GM20431 (cell line): ENCODE data around the gene SALL1.

Experiments
- in situ Hi-C: fragments of 300-500 bp; cut with MseI, MboI; formaldehyde crosslinking; loops from one replicate; pipeline ENCODE4 v1.15.0; 2020; ENCODE audit warnings: low sequenced_read_pairs; ENCODE audit not compliant: unreplicated experiment

Gene SALL1

DNA sequence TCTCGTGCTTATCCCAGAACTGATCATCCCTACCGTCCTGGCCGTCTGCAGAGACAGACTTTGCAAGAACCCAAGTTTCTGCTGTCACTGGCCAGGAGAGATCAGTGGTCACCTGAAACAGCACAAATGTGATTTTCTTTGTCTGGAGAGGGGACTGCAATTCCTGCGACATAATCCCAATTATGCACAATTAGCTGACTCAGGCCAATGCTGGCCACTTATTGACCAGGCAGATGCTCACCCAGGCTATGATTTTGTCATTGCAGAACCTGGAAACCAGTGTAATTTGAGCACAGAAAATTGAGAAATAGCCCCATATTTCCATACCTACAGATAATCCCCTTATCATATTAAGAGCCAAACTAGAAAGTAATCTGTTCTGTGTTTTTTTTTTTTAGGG, 34.7 kb downstream of the SALL1 start:
- in situ Hi-C loops, result no loop called here

DNA sequence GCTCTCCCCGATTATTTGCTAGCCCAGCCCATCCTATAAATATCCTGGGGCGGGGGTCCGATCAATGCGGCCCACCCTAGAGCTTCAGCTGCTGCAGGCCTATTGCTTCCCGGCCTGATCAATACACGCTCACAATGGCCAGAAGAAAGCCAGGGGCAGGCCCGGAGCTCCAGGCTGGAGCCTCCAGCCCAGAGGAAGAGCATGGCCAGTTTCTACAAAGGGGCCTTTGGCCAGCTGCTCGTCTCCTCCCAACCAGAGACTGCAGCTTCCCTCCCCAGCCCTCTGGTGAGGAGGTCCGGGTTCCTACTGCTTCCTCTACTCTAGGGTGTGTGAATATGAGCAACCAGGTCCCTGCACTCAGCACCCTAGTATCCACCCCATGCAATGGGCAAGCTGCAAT, 36.7 kb downstream of the SALL1 start:
- in situ Hi-C loops, result no loop called here

DNA sequence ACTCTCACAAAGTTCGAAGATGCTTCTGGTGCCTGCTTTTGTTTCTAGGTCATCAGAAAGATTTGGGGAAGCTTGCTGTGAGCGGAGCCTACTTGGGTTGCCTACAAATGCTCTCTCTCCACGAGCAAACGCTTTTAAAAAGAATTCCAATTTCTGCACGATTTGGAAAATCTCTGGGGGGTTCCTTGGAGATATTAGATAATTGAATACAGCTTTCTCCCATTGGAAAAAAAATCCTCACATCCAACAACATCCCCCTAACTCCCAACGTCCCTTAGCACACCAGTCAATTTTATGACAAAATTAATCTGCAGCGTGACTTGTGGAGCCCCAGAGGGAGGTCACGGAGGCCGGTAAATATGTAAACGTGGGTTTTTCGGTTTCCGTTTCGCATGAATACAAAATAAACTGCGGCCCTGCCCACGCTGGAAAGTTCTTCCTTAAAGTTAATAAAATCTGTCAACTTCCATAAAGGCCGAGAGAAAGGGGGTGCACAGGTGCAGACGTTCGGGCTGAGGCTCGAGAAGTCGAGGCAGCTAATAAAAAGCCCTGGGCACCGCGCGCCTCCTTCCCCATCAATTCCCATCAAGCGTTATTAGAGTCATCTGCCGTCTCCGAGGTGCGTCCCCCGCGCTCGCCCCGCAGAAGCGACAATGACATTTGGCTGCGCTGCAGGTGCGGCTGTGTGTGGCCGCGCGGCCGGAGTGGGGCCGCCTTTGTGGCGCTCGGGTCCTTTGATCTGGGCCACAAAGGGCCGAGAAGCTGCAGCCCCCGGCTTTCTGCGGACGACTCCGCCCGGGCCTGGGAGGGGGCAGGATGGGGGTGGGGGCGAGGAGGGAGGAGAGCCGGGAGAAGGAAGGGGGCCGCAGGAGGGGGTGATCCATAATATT, 37.6 kb downstream of the SALL1 start:
- in situ Hi-C loops, result no loop called here

DNA sequence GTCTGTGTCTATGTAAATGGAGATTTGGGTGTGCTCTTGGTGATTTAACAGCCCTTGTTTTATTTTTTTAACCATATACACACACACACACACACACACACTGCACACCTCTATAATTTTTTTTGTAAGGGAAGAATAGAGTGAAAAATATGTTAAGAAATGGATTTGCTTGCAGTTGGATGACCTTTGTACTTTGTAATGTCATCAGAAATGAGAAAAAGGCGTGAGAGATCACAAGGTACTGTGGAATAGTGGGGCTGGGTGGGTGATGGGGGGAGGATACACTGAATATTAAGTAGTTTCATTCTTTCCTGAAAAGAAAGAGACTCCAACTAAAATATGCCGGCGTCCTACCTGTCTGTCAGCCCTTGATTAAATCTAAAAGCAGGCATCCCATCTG, 38.7 kb downstream of the SALL1 start:
- in situ Hi-C loops, result no loop called here

DNA sequence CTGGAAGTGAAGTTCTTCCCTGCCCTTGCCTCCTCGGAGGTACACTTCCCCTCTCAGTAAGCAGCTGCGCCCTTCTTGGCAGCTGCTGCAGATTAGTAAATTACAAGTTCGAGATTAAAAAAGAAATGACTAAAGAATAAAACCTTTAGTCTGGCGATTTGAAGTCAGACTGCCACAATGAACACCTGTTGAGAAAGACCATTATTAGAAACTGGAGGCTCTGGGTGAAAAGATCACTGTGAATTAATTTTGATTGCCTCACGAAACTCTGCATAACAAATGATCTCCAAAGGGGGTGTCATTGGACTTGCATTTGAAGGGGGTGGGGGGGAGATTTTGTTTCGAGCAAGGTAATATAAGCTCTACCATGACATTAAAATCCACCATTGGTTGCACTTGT, 39.3 kb downstream of the SALL1 start:
- in situ Hi-C loops, result no loop called here

DNA sequence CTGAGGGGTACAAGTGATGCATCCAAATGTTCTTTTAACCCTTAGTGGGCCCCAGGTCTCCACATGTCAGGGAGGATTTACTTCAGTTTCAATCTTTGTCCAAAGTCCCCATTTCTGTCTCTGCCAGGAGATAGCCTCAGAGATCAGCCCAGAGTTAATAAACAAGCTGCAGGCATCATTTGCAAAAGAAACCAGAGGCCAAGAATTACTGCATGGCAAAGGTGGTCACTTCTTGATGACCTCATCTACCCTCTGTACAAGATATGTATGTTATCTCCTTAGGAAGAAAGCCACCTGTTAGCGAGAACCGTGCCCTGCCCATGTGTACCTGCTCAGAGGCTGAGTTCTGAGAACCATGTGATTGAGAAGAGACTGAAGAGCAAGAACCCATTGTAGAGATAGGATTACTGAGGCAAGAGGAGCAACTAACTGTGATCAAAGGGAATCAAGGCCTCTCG, 40.3 kb downstream of the SALL1 start:
- in situ Hi-C loops, result no loop called here

DNA sequence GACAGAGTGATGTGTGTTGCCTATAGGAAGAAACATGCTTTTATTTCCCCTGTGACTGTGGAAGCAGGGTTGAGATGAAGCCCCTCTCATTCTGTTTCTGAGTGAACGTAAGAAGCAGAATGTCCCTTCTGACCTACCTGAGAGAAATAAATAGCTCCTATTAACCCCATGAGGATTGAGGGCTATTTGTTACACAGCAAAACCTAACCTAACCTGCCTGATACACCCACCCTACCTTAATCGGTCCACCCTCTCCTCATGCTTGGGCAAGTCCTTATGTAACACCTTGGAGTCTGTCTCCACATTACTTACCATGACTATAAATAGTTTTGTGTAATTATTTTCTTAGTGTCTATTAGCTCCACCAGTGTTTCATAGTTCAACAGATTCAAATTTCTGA, 41.9 kb downstream of the SALL1 start:
- in situ Hi-C loops, result no loop called here

DNA sequence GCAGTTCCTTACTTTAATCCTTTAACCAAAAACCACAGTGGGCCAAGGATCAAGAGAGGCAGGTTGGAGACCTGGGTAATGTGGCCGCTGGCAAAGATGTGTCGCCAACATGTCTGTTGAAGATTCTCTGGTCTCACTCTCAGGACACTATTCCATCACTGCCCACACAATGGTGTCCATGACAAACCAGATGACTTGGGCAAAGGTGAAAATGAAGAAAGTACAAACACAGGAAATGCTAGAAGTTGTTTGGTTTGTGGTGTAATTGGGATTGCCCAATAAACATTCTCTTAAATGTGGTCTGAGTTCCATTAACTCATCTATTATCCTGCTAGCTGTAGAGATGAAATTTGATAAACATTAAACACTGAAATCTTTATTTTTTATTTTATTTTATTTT, 43.3 kb downstream of the SALL1 start:
- in situ Hi-C loops, result no loop called here

DNA sequence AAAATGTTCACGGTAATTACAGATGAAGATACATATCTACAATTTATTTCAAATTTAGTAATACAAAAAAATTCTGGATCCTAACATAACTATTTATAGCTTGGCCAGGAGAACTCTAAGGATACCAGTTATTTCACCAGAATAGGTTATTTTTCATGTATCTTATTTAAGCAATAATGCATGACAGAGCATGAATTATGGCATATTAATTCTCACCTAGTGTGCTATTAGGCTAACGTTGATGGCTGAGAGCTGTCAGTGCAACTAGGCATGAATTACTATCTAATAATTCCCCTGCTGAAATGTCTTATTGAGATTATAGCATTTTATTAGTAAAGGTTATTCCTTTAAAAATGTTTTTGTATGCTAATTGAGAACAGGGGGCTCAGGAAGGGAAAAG, 44.5 kb downstream of the SALL1 start:
- in situ Hi-C loops, result no loop called here

DNA sequence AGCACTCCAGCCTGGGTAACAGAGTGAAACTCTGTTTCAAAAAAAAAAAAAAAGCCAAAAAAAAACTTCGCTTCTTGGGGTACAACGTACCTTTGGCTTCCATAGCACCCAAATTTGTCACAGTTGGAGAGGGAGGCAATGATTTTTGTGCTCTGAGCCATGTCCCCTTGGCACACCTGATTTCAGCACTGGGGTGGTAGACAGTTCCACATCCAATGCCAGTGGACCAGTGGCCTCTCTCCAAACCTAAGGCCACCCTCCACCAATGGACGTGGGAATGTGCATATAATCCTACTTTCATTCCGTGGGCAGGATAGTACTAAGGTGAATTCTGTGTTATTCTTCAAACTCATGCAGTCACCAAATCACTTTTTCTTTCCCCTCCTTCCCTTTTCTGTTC, 47.5 kb downstream of the SALL1 start:
- in situ Hi-C loops, result no loop called here

DNA sequence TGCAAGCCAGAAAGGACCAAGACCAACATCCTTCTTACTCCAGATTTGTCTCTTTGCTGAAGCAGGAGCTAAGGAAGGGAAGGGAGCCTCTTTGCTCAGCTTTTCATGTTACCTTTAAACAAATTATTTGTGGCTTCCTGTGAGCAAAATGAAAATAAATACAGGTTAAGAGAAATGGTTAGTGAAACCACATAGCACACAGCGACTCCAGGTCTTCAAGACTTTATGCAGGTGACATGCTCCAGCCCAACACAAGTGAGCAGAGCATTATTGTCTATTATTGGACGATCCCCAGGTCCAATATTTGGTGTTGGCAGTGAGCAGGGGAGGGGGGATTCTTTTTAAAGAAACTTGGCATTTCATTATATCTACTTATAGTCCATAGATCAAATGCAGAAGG, 53.3 kb downstream of the SALL1 start:
- in situ Hi-C loops, result no loop called here

DNA sequence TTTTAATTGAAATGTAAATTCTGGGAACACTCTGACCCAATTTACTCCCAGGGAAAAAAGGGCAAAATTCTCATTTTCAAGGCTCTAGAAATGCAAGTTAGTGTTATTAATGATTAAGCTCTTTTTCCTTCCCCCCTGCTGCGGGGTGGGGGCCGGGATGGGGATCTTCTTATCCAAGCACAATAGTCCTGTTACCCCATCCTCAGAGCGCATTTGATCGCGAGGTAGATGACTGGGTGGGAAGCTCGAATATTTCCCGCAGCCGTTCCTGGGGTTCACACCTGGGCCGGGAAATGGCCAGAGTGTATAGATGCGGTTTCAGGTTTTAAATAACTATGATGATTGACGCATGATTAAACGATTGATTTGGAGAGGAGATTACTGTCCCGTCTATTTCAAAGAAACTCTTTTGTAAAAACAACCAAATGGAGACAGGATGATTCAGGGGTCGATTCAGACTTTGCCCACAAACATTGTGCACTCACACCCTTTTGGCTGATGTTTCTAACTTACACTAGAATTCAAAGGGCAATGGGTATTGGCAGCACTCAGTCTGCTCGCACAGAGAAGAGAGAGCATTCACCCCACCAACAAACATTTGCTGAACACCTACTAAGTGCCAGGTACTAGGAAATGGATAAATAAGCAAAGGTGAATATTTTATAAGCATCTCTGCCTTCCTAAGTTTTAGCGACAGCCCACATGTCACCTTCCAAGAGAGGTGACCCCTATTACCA, 55.0 kb downstream of the SALL1 start:
- in situ Hi-C loops, result no loop called here

DNA sequence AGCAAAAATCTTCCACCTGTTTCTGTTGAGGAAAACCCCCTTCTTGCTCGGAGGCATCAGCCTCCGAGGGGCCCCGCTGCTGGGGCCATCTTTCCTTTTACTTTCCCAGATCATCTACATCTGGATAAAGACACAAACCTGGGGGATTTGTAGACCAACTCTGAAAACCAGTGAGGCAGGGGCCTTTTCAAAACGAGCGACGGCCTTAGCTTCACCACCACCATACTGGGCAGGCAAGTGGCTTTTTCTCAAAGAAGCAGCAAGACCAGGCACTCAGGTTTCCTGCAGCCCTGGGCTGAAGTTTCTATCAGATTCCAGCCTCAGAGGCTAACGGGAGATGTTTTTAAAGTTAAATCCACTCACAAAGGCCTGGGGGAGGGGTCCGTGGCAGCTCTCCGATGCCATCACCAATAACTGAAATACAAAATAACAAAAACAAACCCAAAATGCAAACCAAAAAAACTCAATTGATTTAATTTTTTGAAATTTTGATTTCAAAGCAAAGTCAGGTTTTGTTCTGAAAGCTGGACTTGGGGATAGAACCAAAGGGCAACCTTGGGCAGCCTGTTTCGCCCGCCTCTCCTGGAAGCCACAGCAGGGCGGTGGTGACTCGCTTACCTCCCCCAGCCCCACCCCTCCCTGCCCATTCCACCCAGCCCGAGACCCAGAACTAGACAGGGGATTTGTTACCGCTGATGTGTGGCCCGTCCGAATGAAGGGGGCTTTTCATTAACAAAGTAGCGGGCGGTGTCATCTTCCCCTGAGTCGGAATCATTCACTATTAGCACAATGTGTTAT, 55.8 kb downstream of the SALL1 start:
- in situ Hi-C loops, result no loop called here

DNA sequence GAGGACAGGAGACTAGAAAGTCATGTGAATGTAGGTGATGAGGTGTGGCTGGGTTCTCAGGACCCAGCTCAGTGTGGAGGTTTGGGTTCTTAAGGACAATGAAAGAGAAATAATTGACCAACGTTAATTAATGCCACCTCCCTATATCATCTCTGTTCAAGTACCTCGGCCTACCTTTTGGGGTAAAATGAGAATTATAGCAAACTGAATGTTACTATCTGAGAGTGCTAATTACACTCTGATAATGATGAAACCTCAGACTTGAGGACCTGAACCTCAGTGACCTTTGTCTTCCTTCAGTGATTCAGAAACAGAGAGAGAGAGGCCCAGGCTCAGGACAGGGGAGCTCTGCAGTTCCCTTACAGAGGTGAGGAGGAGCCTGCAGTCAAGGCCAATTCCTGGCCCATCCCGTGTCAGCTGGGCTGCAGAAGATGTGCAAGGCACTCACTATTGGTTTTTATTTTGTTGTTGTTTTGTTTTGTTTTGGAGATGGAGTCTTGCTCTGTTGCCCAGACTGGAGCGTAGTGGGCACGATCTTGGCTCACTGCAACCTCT, 57.3 kb downstream of the SALL1 start:
- in situ Hi-C loops, result no loop called here
